Measurements from ENCODE around the gene TRIO.

TRIO gene

DNA sequence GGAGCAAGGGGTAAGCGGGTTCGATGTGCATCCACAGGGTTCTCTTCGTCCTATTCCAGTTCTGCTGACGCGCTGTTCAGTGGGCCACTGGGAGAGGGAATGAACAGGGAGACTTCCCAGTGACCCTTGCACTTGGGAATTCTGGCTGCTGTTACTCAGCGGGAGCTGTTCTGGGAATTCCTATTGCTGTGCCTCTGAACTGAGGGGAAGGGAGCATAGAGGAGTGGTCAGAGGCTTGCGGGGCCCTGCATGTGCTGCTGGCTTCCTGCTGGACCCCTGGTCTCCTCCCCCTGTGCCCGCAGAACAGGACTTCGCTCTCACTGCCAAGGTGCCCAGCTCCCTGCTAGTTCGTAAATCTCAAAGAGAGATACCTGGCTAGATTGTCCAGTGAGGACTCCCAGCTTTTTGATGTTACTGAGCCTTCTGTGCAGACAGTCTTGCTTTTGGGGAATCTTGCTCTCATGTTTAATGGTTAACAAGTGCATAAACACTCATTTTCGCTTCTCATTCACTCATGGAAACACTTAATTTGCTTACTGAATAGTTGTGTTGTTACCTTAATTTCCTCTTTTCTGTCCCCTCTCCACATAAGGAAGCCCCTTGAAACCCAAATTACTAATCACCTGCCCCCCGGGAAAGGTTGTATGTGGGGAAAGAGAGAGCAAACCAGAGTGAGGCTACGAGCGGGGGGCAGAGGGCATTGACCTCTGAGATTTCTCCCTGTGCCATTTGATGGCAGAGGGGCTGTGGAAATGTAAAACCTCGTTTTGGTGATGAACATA lies 5.9 kb downstream of the TRIO start:
- no peak for DNase-seq

GRCh38 chr5:14149672-14150274 lies 6.6 kb downstream of the TRIO start:
- no peak for DNase-seq

- no peak for DNase-seq
Observed at GRCh38 chr5:14151416-14151815, 8.3 kb downstream of the TRIO start.

GRCh38 chr5:14153071-14153864 lies 10.1 kb downstream of the TRIO start:
- no peak for DNase-seq

DNA sequence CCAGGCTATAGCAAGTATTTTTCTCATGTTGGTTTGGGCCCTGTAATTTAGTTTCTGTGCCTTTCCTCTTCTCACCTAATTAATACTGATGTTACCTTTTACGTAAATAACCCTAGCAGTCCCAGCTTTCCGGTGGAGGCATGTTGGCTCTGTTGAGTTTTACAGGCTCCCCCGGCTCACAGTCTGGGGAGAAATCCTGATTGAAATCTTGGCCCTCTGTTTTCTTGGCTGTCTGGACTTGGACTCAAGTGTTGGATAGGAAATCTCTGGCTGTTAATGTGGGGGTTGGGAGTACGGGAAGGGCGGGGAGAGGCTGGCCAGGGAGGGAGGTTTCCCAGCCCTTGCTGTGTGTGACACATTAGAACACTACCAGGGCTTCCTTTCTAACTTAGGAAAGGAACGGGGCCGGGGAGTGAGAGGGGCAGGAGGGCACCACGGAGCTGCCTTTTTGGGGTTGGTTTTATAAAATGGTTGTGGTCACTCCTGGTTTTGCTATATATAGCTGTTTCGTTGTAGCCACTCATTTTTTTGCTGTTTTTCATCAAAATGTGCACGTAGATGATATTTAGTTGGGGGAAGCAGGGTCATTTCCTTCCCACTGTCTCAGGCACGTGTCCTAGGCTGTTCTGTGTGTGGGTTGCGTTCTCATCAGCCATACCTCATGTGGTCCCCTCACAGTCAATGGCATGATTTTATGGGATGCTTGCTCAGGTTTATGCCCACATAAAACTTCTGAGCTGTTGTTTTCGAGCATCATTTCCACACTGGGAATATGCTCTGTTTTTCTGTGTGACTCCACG lies 11.0 kb downstream of the TRIO start:
- DNase-seq: peak; percentile 84

- DNase-seq: no peak
Observed at GRCh38 chr5:14155075-14155474, 11.9 kb downstream of the TRIO start.

- DNase-seq: no peak
Observed at GRCh38 chr5:14155739-14156138, 12.6 kb downstream of the TRIO start.

- DNase-seq: no peak
Observed at GRCh38 chr5:14156290-14156649, 13.1 kb downstream of the TRIO start.

DNA sequence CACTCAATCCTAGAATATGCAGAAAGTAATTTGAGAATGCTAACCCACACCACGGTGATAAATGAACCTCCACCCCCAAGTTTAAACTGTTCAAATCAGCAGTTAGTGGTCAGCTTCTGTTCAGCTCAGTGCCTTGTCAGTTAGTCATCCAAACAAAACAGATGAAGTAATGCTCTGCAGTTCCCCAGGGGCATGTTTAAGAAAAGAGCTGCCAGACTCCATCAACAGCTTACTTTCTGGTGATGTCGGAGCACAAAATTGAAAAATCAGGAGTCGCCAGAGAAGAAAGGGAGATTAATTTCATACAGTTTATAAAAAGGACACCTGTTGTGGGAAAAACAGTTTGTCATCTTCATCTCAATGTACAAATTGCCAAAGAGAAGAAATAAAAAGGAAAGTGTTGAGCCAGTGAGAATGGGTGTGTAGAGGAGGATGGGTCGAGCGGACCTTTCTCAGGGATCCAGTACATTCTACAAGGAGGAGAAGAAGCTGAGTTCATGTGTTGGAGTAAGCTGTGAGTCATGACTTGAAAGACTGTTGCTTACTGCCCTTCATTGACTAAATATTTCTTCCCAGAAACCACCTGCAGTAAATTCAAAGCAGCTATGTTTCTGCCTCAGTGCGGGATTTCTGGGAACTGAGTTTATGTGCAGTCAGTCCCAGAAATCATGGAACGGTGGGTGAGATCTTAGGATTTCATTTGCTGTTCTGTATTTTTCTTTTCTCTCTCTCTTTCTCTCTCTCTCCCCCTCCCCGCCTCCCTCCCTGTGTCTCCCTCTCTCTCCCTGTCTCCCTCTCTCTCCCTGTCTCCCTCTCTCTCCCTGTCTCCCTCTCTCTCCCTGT lies 13.7 kb downstream of the TRIO start:
- DNase-seq: peak; percentile 49

DNA sequence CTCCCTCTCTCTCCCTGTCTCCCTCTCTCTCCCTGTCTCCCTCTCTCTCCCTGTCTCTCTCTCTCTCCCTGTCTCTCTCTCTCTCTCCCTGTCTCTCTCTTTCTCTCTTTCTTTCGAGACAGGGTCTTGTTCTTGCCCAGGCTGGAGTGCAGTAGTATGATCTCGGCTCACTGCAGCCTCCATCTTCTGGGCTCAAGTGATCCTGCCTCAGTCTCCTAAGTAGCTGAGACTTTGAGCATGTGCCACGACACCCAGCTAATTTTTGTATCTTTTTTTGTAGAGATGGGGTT lies 14.3 kb downstream of the TRIO start:
- DNase-seq: no peak

DNA sequence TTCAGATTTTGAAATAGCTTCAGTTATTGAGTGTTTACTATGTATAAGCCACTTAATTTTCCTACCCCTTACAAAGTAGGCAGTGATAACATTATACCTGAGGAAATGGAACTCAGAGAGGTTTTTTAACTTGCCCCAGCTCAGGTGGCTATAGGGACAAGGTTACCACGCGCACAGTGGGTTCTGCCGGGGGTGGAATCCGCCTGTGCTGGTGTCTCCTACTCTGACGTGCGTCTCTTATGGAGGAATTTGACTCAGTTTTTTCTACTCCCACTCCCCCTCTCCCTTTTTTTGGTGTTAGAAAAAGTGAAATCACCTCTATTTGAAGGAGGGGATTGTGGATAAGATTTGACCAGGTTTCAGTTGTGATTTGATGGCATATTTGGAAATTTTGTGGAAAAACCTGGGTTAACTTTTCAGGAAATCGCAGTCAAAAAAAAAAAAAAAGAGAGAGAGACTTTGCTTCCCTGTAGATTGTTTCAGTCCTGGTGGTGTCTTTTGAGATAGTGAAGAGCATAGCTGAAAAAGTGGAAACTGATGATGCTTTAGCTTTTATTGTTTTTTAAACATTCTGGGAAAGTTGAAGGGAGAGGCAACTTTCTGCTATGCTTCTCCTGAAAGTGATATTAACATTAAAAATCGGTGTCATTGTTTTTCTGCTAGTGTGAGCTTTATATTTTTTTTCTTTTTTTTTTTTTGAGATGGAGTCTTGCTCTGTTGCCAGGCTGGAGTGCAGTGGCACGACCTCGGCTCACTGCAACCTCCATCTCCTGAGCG lies 15.9 kb downstream of the TRIO start:
- DNase-seq: no peak

DNA sequence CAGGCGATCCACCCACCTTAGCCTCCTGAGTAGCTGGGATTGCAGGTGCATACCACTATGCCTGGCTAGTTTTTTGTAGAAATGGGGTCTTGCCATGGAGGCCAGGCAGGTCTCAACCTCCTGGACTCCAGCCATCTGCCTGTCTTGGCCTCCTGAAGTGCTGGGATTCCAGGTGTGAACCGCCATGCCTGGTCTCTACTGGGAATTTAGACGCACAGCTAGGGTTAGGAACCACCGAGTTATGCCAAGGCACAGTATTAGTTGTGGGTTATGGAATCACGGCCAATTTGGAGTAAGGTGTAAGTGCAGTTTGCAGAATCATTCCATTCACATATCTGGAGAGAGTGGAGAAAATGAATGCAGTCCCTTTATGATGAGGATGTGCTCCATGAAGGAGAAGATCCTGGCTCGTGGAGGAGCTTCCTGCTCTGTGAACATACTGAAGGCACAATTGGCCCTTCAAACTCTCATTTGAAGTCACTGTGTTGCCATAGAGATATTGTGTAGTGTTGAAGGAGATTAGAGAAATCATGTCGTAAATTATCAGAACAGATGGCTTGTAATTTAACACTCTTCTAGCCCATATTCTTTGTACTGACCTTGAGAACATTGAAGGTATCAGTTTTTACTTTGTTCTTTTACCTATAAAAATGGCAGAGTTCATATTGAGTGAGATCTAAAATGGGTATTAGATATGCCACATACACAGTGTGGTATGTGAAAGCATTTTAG lies 18.8 kb downstream of the TRIO start:
- DNase-seq: no peak

DNA sequence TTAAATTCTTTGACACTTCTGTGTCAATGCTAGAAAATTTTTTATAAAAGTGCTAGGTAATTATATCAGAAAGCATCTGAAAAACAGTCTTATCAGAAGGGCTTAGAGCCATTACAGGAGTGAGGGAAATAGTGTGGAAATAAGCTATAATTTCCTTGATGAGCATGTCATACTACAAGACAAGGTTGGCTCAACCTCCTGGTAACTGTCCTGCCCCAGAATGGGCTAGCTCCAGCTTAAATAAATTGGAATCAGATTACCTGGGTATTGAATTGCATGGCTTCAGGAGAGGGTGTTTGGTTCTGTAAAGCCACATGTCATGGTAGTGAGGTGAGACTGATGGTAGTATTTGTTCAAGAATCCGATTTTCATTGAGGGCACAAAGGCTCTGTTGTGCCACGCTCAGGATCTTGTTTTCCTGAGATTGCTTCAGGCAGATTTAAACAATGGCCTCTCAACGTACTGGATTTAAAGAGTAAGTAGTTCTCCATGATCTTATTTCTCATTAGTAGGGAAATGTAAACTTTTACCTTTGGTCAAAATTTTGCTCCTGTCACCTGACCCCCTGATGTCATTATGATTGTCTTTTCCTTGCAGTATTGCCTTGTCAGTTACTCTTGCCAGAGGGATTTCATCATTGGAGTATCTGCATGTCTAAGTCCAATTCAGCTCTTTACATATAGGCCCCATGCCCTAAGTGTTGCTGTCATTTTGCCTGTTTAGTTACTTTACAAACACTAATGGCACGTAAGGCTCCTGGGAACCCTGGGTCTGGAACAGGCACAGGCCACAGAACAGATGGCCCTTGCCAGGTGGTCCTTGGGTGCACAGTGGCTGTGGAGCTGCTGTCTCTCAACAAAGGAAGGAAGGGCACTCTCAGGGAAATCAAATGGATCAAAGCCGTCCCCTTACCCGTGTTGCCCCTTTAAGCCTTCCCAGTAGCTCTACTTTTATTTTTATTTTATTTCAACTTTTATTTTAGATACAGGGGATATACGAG lies 21.3 kb downstream of the TRIO start:
- DNase-seq: no peak

GRCh38 chr5:14165375-14166106 lies 22.4 kb downstream of the TRIO start:
- no peak for DNase-seq

DNA sequence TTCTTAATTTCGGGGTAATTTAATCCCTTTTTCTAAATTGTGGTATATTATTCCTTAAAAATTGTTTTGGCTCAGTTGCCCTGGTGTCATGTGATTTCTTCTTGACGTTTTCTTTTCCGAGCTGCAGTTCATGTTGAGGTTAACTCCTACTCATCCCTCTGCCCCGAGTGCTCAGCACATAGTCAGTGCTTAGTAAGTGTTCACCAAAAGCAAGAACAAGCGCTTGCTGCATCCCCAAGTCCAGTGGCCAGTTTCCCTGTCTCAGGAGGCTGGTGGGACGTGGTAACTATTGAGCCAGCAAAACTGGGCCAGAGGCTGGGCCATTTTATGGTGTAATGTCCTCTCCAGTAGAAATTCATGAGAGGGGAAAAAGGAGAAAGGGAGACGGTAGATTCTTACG lies 23.3 kb downstream of the TRIO start:
- no peak for DNase-seq

DNA sequence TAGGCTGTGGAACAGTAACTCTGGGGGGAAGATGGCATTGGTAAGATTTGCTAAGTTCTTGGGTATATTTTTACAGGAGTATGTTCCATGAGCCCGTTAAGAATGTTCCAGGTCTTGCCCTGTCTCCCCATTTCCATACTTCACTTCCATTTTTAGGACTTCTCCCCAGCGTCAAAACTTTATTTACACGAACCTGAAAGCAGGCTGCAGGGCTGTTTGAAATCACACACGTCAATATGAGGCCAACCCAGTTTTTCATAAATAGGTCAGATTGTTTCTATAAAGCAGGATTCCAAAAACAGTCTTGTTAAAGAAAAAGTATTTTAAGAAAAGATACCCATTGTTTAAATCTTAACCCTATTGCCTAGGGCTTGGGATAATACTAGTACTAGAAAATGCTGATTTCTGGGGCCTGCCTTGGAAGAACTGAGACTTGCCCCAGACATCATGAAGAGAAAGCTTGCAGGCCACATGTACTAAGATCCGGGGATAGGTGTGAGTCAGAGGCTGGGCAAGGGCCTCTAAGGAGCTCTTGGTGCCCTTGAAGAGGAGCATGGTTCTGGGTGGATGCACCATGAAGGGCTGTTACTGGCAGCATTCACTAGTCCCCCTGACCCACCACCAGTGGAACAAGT lies 24.2 kb downstream of the TRIO start:
- DNase-seq: no peak

DNA sequence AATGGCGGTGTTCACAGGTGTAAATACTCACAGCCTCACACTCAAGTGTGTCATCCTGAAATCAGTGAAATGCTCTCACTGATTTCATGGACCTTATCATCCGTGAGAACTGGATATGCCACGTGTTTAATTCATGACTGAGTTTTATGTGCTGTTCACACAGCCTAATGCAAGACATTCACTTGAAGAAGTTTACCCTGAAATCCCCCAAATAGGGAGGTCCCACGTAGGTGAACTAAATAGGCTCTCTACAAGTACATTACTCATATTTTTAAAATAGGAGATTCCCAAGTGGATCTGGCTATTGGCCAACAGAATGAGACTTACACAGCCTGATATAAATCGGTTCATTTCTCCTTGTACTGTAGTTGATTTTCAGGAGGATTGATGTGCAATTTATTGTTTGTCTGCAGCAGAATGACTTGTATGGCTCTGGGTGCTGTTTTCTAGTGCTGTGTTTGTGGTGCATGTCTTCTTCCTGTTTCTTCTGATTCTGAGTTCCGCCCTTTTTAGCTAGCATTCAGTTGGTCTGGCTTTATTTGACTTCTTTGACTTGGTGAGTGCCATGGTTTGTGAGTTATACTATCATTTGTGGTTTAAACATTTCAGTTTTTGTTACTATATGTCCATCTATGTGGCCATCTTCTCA lies 25.1 kb downstream of the TRIO start:
- DNase-seq: no peak

DNA sequence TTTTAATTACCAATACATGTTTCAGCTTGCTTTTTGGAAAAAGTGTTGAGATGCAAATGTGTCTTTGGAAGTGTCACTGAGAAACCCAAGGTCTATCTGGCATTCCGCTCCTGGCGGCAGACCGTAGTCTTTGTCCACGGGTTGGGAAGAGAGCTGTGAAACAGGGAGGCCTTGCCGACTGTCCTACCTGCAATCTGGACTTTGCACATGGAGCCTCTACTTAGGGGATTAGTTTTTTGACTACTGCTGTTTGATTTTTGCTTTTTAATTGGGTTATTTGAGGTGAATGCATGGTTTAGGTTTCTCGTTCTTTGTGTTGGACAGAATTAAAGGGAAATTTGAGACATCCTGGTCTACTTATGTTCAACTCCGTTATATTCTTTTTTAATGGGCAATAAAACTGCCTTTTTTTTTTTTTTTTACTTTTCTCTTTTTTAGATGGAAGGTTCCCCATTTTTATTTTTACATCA lies 25.7 kb downstream of the TRIO start:
- no peak for DNase-seq
